ENCODE data around the gene ABCA4. TPM values are rescaled to one million over a fixed set of nuclear protein-coding genes. Genes with fewer than 3 reads are reported as not detected.

Gene ABCA4
- total and polyA plus RNA-seq, 7 experiments from 2014 or later, result not detected

DNA sequence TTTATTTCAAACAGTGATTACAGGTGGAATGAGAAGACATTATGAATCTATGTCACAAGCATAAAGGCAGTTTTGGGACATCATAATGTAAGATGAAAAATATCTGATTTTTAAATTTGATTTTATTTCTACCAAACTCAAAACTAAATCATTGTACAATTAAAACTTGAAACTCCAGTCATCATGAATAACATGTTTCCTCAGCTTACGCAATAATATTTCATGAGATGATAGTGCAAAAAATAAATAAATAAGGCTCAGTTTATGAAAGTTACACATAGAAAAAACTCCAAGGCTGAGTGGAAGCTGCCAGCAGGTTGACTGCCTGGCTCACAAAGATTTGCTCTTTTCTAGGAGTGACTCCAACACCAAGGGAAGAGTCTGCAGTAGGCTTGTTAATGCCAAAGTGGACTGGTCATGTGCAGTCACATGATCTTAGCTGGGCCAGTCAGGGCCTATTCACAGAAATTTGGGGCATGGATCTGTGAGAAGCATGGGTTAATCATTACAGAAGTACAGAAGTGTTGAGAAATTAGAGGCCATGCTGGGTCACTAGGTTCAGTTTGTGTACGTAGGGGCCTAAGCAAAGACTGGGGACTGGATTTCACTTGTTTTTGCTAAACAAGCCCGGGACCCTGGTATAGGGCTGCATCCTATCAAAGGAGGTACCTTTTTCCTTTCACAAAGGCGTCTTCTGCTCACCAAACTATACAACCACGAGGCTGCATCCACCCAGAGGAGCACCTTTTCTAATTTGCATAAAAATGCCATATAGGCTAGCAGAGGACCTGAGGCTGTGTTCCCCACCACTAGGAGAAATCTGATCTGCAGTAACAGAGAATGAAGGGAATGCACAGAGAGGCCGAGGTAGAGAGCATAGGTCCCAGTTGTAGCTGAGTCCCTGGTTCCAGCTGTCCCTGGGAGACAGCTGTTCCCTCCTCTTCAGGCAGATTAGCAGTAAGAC, 4.9 kb upstream of the ABCA4 start:
- Mint-ChIP-seq H3K36me3 (no peaks in the 10 kb centered on the region), H3K27ac (no peak overlapping the region), H3K4me1 (no peaks in the 10 kb centered on the region), H3K4me3 (no peak overlapping the region), H3K9me3 (peaks cover 0 to 2% (median 0%) of the 10 kb centered on the region in 11 donors), H3K27me3 (peaks cover 0 to 29% (median 6%) of the 10 kb centered on the region in 5 donors)
- ChIA-PET POLR2A (no interaction called here), CTCF (no interaction called here)
- ATAC-seq (no peak), DNase-seq (no peak)
- Histone ChIP-seq H3K27ac (ENCODE audit: low read depth, low read length) (no peak overlapping the region), H3K9me3 (ENCODE audit: control insufficient read depth in 2 of 3, low read length in 3 of 3) (no peaks in the 10 kb centered on the region), H3K4me3 (ENCODE audit: low read length) (no peak overlapping the region), H3K4me1 (ENCODE audit: control insufficient read depth in 2 of 2, insufficient read depth in 2 of 2, low read length in 2 of 2) (no peaks in the 10 kb centered on the region), H3K36me3 (ENCODE audit: control insufficient read depth in 2 of 3, insufficient read depth in 3 of 3, low read length in 3 of 3) (no peaks in the 10 kb centered on the region), H3K27me3 (ENCODE audit: control insufficient read depth in 2 of 2, insufficient read depth in 2 of 2, low read length in 2 of 2) (no peaks in the 10 kb centered on the region)
- intact Hi-C loops (cut with micrococcal nuclease), result no loop called here

DNA sequence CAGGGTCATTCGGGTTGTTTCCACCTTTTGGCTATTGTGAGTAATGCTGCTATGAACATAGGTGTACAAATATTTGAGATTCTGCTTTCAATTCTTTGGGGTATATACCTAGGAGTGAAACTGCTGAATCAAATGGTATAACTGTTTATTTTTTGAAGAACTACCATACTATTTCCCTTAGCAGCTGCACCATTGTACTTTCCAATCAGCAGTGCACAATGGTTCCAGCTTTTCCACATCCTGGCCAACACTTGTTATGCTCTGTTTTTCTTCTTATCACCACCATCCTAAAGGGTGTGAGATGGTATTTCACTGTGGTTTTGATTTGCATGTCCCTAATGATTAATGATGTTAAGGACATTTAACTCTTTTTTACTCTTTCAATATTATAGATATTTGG, 3.6 kb upstream of the ABCA4 start:
- intact Hi-C loops (cut with micrococcal nuclease), result no loop called here
- no peaks in the 10 kb centered on the region for H3K4me1 Mint-ChIP-seq
- H3K9me3 ChIP-seq (ENCODE audit: control insufficient read depth in 2 of 3, low read length in 3 of 3), result no peaks in the 10 kb centered on the region
- POLR2A ChIA-PET, result no interaction called here
- ATAC-seq (no peak), DNase-seq (no peak)
- peaks cover 1 to 34% (median 6%) of the 10 kb centered on the region in 5 donors for H3K27me3 Mint-ChIP-seq
- no peak overlapping the region for H3K27ac ChIP-seq (ENCODE audit: low read depth, low read length)
- no peaks in the 10 kb centered on the region for H3K36me3 Mint-ChIP-seq
- H3K36me3 ChIP-seq (ENCODE audit: control insufficient read depth in 2 of 3, insufficient read depth in 3 of 3, low read length in 3 of 3), result no peaks in the 10 kb centered on the region
- H3K9me3 Mint-ChIP-seq, result peaks cover 0 to 2% (median 0%) of the 10 kb centered on the region in 11 donors
- H3K27me3 ChIP-seq (ENCODE audit: control insufficient read depth in 2 of 2, insufficient read depth in 2 of 2, low read length in 2 of 2), result no peaks in the 10 kb centered on the region
- no peak overlapping the region for H3K4me3 Mint-ChIP-seq
- H3K4me3 ChIP-seq (ENCODE audit: low read length), result no peak overlapping the region
- H3K4me1 ChIP-seq (ENCODE audit: control insufficient read depth in 2 of 2, insufficient read depth in 2 of 2, low read length in 2 of 2), result no peaks in the 10 kb centered on the region
- CTCF ChIA-PET, result no interaction called here
- H3K27ac Mint-ChIP-seq, result no peak overlapping the region

DNA sequence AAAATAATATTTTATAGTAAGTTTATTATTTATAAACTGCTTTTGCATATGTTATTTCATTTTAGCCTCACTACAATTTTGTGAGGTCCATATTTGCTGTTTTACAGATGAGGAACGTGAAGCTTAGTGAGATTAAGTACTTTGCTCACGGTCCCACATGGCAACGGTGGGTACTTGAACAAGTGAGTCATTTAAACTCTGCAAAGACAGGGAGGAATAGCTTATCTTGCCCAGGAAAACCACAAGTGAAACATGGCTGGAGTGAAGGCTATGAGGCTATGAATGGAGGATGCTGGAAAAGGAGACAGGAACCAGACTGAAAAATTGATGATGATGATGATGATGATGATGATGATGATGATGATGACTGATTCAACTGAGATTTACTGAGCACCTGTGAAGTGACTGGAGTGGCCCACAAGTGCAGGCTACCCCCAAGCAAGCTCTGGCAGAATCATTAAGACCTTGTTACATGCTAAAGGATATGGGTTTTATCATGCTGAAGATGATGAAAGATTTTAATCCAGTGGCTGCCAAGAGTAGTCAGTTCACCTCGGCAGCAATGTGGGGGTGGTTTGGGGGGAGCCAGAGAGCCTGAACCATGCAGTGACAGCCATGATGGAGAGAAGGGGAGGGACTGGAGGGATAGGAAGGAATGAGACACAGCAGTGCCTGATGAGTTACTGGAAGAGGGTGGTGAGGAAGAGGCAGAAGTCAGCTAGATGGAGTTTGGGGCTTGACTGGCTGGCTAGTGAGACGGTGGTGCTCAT, 1.4 kb upstream of the ABCA4 start:
- no peak overlapping the region for H3K27ac Mint-ChIP-seq
- Histone ChIP-seq H3K27ac (ENCODE audit: low read depth, low read length) (no peak overlapping the region), H3K27me3 (ENCODE audit: control insufficient read depth in 2 of 2, insufficient read depth in 2 of 2, low read length in 2 of 2) (no peaks in the 10 kb centered on the region), H3K36me3 (ENCODE audit: control insufficient read depth in 2 of 3, insufficient read depth in 3 of 3, low read length in 3 of 3) (no peaks in the 10 kb centered on the region), H3K4me1 (ENCODE audit: control insufficient read depth in 2 of 2, insufficient read depth in 2 of 2, low read length in 2 of 2) (no peaks in the 10 kb centered on the region), H3K9me3 (ENCODE audit: control insufficient read depth in 2 of 3, low read length in 3 of 3) (no peaks in the 10 kb centered on the region), H3K4me3 (ENCODE audit: low read length) (no peak overlapping the region)
- H3K36me3 Mint-ChIP-seq, result no peaks in the 10 kb centered on the region
- CTCF ChIA-PET, result no interaction called here
- peaks cover 0 to 31% (median 10%) of the 10 kb centered on the region in 5 donors for H3K27me3 Mint-ChIP-seq
- H3K9me3 Mint-ChIP-seq, result peaks cover 0 to 1% (median 0%) of the 10 kb centered on the region in 11 donors
- intact Hi-C loops (cut with micrococcal nuclease), result no loop called here
- no peaks in the 10 kb centered on the region for H3K4me1 Mint-ChIP-seq
- ATAC-seq (no peak), DNase-seq (no peak)
- H3K4me3 Mint-ChIP-seq, result no peak overlapping the region
- POLR2A ChIA-PET, result no interaction called here

- Mint-ChIP-seq H3K36me3 (no peaks in the 10 kb centered on the region), H3K27ac (no peak overlapping the region), H3K4me1 (no peaks in the 10 kb centered on the region), H3K9me3 (peaks cover 0 to 1% (median 0%) of the 10 kb centered on the region in 11 donors), H3K4me3 (no peak overlapping the region), H3K27me3 (peaks cover 0 to 31% (median 10%) of the 10 kb centered on the region in 5 donors)
- CTCF ChIA-PET, result no interaction called here
- no peak overlapping the region for H3K4me3 ChIP-seq (ENCODE audit: low read length)
- ATAC-seq, result no peak
- H3K27me3 ChIP-seq (ENCODE audit: control insufficient read depth in 2 of 2, insufficient read depth in 2 of 2, low read length in 2 of 2), result no peaks in the 10 kb centered on the region
- intact Hi-C loops (cut with micrococcal nuclease), result no loop called here
- no peaks in the 10 kb centered on the region for H3K4me1 ChIP-seq (ENCODE audit: control insufficient read depth in 2 of 2, insufficient read depth in 2 of 2, low read length in 2 of 2)
- H3K9me3 ChIP-seq (ENCODE audit: control insufficient read depth in 2 of 3, low read length in 3 of 3), result no peaks in the 10 kb centered on the region
- no peak for DNase-seq
- H3K36me3 ChIP-seq (ENCODE audit: control insufficient read depth in 2 of 3, insufficient read depth in 3 of 3, low read length in 3 of 3), result no peaks in the 10 kb centered on the region
- H3K27ac ChIP-seq (ENCODE audit: low read depth, low read length), result no peak overlapping the region
- POLR2A ChIA-PET, result no interaction called here
Observed at GRCh38 chr1:94121411-94121821, 468 bp upstream of the ABCA4 start.

GRCh38 chr1:94120570-94120901, 412 bp downstream of the ABCA4 start:
- Mint-ChIP-seq H3K4me3 (no peak overlapping the region), H3K4me1 (no peaks in the 10 kb centered on the region), H3K27me3 (peaks cover 0 to 31% (median 10%) of the 10 kb centered on the region in 5 donors), H3K36me3 (no peaks in the 10 kb centered on the region), H3K9me3 (peaks cover 0 to 1% (median 0%) of the 10 kb centered on the region in 11 donors), H3K27ac (no peak overlapping the region)
- ChIA-PET CTCF (no interaction called here), POLR2A (no interaction called here)
- Histone ChIP-seq H3K27ac (ENCODE audit: low read depth, low read length) (no peak overlapping the region), H3K4me3 (ENCODE audit: low read length) (no peak overlapping the region), H3K4me1 (ENCODE audit: control insufficient read depth in 2 of 2, insufficient read depth in 2 of 2, low read length in 2 of 2) (no peaks in the 10 kb centered on the region), H3K27me3 (ENCODE audit: control insufficient read depth in 2 of 2, insufficient read depth in 2 of 2, low read length in 2 of 2) (no peaks in the 10 kb centered on the region), H3K36me3 (ENCODE audit: control insufficient read depth in 2 of 3, insufficient read depth in 3 of 3, low read length in 3 of 3) (no peaks in the 10 kb centered on the region), H3K9me3 (ENCODE audit: control insufficient read depth in 2 of 3, low read length in 3 of 3) (no peaks in the 10 kb centered on the region)
- ATAC-seq, result no peak
- DNase-seq, result no peak
- intact Hi-C loops (cut with micrococcal nuclease), result no loop called here

DNA sequence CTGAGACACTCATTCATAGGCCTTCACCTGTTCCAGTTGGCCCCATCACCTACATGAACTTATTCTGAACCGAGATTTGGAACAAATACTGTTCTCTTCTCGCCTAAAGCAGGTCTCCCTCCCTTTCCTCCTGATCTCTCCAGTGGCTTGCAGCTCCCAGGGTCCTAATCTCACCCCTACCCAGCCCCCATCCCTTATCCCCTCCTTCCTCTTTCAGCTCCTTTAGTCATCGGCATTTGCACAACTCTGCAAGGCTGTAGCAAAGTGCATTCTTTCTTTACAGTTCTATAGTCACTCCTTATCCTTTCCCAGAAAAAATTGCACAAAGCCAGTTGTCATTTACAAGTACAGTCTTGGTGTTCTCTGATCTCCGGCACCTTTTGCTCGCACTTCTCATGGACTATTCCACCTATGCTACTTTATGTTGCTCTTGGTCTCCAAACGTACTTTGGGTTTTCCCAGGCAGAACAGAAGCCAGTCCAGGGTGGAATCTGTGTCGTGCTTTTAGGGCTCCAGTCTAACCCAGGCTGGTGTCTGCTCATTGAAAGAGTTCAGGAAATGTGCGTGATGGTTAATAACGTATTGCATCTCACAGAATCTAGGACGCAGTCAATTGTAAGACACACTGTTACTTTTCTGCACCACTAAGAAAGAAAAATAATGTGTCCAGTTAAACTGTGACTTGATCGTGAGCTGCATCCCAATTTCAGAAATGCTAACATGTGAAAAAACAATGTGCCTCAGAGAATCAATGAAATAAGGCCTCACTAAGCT, 965 bp downstream of the ABCA4 start:
- POLR2A ChIA-PET, result no interaction called here
- intact Hi-C loops (cut with micrococcal nuclease), result no loop called here
- no peak for DNase-seq

More for the DNA sequence above, 965 bp downstream of the ABCA4 start:
- Mint-ChIP-seq H3K9me3 (peaks cover 0 to 1% (median 0%) of the 10 kb centered on the region in 11 donors), H3K36me3 (no peaks in the 10 kb centered on the region), H3K27ac (no peak overlapping the region), H3K27me3 (peaks cover 0 to 34% (median 10%) of the 10 kb centered on the region in 5 donors), H3K4me1 (no peaks in the 10 kb centered on the region), H3K4me3 (no peak overlapping the region)
- Histone ChIP-seq H3K4me3 (ENCODE audit: low read length) (no peak overlapping the region), H3K27me3 (ENCODE audit: control insufficient read depth in 2 of 2, insufficient read depth in 2 of 2, low read length in 2 of 2) (no peaks in the 10 kb centered on the region), H3K9me3 (ENCODE audit: control insufficient read depth in 2 of 3, low read length in 3 of 3) (no peaks in the 10 kb centered on the region), H3K36me3 (ENCODE audit: control insufficient read depth in 2 of 3, insufficient read depth in 3 of 3, low read length in 3 of 3) (no peaks in the 10 kb centered on the region), H3K4me1 (ENCODE audit: control insufficient read depth in 2 of 2, insufficient read depth in 2 of 2, low read length in 2 of 2) (no peaks in the 10 kb centered on the region), H3K27ac (ENCODE audit: low read depth, low read length) (no peak overlapping the region)
- ATAC-seq, result no peak
- CTCF ChIA-PET, result no interaction called here

Measured in naive thymus-derived CD4-positive, alpha-beta T cell (primary cell).